Right lobe of liver (tissue), 4 donors: ENCODE data around the gene PMF1.

Experiments
- CTCF ChIP-seq, 4 donors: fragments of 200-600 bp in 3 of 4; fragments of 450-650 bp in 1 of 4; IDR thresholded peaks; one replicate each; pipeline versions ENCODE4 v1.5.1 to v1.8.0; 2016 to 2022; ENCODE audit warnings: antibody characterized with exemption in 4 of 4, mild to moderate bottlenecking in 2 of 4
- POLR2A ChIP-seq: fragments of 450-650 bp; IDR thresholded peaks from one replicate; pipeline ENCODE4 v1.6.1; 2017; ENCODE audit warnings: antibody characterized with exemption, mild to moderate bottlenecking
- donor health status: DM: no; HTN: no; CAD: no.
- donor health status: DM: no; HTN: no; CAD: no.
- donor health status: DM: no; HTN: yes; CAD: no.

- TF ChIP-seq CTCF (IDR thresholded peaks at IDR 0.05) (no peak), POLR2A (no peak)
Observed at GRCh38 chr1:156248323-156248683, 35.5 kb downstream of the PMF1 start.
